HG02678 (cell line): ENCODE results near the gene CHST15.
A peak's percentile ranks its signal among the peaks of the same experiment; 100 is the strongest.

ENCODE experiments used
- ATAC-seq: cut with Tn5 transposase; IDR thresholded peaks from one replicate; pipeline ENCODE4 v1.9.1; 2021; ENCODE audit warnings: mild to moderate bottlenecking, moderate library complexity; ENCODE audit not compliant: unreplicated experiment

The CHST15 gene

DNA sequence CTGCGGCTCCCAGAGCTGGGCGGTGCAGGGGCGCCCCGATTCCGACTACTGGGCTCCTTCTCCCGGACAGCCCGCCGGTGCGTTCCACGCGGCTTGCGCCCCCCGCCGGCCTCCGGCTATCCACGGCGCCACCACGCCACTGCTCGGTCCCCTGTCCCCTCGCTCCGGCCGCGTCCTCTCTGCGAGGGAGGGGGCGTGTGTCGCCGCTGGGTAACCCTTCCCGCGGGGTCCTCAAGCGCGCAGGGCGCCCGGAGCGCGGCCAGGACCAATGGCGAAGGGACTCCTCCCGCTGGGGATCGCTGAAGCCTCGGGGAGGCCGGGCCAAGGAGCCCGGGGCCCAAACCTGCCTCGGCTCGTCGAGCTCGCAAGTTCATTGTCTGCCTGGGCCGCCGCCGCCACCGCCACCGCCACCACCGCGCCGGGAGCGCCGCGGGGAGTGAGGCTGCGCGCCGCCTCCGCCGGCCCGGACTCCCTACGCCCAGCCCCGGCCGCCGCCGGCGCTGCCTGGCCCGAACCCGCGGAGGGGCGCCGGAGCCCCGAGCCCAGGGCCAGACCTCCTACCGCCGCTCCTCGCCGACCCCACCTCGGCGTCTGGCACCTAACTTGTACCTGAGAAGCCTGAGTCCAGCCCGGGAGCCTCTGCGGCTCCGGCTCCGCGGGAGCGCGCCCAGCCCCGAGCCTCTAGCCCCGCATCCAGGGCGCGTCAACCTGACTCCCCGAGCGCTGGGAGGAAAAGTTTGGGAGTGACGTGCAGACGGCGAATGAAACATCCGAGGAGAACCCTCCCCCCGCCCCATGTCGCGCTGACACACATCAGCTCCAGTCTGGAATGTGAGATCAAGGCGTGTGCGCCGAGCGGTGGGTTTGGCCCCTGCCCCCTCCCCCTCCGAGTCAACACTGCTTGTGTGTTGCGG is at the start of gene CHST15:
Gene CHST15, minus strand, starts transcription at position 739 of the 914 bp plus-strand sequence. CDS start 47,386 bp downstream, outside the sequence.
- peak; percentile 39 for ATAC-seq

DNA sequence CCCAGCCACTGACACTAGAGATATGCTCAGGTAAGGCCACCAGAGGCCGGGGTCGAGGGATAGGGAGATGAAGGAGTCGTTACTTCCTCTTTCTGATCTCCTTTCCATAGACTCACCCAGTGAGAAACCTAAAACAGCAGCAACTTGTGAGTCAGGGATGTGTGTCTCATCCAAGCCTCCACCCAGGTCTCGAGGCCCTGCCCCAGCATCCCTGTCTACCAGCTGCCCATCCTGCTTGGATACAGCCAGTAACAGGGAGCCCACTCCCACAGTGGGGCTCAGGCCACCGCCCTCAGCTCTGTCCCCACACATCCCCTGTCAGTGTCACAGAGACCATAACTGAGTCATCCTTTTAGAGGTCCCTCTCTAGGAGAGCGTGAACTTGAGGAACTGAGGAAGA is 49.6 kb upstream of the CHST15 start:
- no peak for ATAC-seq

GRCh38 chr10:124142006-124142739 is 48.8 kb upstream of the CHST15 start:
- ATAC-seq = peak; percentile 53

- ATAC-seq = no peak
Measured at GRCh38 chr10:124138883-124139348, 45.5 kb upstream of the CHST15 start.

DNA sequence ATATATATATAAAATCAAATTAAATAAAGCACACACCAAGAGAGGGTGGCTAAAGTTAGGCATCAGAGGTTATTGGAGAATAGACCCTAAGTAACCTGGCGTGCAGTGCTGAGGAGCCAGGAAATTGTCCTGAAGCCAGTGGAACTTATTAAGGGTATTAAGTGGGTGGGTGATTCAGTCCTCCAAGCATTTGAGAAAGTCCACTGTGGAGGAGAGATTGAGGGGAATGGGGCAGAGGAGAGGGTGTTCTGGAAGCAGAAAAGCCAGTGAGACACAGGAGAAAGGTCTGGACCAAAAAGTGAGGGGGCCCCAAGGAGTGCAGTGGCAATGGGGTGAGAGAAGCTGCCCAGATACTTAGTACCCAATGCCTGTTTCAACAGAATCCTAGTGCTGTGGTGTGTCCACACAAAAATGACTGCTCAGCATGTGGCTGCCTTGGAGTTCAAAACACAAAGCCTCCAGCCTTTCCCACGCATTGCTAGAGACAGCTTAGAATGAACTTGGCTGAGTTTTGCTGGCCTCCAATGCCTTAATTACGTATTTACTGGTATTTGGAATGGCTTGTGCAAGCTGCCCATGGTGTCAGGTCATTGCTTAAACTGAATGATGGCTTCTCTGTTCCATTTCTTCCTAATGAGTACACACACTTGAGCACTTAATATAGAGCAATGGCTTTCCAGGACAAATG is 44.9 kb upstream of the CHST15 start:
- ATAC-seq = no peak

DNA sequence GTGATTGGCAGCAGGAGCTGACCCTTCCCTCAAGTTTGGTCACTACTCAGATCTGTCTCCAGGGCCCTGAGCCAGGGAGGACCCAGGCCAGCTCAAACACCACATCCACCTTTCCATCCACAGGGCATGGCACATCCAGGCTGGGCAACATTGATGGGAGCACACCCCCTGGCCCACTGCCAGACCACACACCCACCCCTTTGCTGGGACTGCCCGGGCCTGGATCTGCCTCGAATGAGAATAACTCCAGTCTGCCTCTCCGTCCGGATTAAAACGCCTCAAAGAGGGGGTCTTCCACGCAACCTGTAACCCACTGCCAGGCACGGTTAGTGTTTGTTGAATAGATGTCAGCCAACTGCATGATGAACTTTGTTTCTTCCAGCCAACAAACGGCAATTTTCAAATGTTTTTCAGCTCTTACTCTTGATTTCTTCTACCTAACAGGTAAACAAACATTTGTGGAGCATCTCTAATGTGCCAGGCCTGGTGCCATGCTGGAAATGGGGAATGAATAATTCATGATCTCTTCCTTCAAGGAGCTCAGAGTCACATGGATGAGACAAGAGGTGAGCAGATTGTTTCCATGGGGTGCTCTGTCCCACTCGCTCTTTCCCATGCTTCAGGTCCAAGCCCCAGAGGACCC is 41.0 kb upstream of the CHST15 start:
- ATAC-seq = no peak

DNA sequence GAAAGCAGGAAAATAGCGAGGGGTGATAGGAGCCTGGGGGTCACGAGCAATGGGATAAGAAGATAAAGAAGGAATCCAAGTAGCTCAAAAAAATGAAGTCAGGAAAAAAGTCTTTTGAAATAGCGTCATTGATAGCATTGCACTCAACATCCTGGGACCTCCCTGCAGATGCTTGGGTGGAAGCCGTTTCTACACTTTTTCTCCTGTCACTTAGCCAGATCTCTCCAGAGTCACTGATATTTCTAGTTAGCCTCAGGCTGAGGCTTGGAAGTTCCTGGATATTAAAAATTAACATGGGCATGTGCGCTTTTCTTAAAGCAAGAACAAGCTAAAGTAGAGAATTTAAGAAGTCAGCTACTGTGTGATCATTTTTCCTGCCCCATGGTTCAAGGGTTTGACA is 39.5 kb upstream of the CHST15 start:
- no peak for ATAC-seq

DNA sequence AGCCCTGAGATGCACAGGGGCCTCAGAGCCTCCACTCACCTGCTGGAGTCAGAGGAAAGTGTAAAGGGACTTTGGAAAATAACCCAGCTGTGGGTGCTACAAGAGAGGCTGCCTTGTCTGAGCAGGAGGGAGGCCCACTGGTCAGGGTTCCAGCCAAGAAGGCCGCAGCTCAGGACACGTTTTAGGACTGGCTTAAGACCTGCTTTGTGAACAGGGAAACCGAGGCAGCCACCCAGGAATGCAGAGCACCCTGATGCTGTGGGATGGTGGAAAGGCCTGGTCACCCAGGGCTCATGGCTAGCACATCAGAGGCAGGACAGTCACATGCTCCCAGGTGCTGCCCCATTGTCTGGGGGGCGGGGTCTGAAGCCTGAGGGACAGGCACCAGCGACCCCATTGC is 38.9 kb upstream of the CHST15 start:
- no peak for ATAC-seq

GRCh38 chr10:124131172-124131571 is 37.8 kb upstream of the CHST15 start:
- ATAC-seq = no peak

DNA sequence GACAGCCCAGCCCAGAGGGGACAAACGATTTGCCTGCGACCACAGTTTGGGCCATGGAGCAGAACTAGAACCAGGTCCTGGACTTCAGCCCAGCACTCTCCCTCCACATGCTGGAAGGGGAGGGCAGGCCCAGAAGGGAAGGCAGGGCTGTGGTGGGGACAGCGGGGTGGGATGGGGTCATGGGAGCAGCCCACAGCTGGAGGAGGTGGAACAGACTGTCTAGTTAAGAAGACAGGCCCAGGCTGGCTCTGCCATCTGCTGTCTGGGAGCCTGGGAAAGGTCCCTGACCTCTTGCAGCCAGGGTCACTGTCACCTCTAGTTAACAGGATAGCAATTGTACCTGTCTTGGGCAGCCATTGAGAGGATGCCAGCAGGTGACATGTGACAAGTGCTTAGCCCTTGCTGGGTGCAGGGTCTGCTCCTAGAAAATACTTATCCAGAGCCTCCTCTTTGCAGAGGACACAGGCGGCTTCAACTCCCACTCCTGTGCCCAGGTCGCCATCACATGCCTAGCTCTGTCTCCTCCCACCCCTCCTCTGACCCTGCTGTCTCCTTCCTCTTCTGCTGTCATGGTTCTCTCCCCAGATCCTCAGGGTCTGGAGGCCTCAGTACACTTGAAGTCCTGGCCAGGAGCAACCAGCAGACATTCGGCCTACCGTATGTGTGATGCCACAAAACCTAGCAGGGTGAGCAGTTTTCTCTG is 37.0 kb upstream of the CHST15 start:
- ATAC-seq = no peak

GRCh38 chr10:124129471-124129870 is 36.1 kb upstream of the CHST15 start:
- ATAC-seq = no peak

- ATAC-seq = no peak
Measured at GRCh38 chr10:124128811-124129145, 35.4 kb upstream of the CHST15 start.

- no peak for ATAC-seq
Measured at GRCh38 chr10:124127965-124128810, 34.8 kb upstream of the CHST15 start.

GRCh38 chr10:124127563-124127962 is 34.2 kb upstream of the CHST15 start:
- no peak for ATAC-seq

GRCh38 chr10:124126983-124127385 is 33.6 kb upstream of the CHST15 start:
- ATAC-seq = no peak

DNA sequence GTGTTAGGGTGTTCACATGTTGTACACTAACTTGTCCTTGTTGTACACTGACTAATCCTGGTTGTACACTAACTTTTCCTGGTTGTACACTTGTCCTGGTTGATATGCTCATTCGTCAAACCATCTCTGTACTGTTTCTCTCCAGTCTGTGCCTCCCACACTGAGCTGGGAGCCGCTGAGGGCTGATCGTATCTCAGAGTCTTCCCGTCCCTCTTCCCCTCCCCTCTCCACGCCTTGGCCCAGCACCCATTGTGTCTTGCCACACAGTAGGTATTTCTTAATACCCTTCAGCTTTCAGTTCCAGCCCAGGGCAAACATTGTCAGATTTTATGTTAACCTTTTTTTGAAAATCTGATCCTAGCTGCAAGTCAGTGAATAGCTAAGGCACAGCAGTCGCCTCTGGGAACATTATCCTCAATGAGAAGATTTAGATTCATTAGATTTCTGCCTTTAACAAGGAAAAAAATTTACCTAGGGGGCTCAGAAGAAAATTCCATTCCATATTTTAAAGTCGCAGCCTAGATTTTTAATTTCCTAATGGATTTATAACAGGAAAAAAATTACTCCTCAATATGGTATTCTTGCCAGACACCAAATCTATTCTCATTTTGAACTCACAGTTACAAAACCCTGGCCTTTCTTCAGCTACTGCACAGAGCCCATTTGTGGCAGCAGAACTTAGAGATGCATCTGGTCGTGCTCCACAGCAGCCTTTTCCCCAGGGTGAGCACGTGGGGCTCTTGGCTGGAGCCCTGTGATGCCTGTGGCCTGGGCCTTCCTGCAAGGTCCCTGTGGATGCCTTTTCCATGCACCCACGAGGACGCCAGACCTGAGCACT is 33.0 kb upstream of the CHST15 start:
- no peak for ATAC-seq

- ATAC-seq = no peak
Measured at GRCh38 chr10:124125305-124126116, 32.1 kb upstream of the CHST15 start.

GRCh38 chr10:124124769-124125161 is 31.4 kb upstream of the CHST15 start:
- ATAC-seq = no peak
